K562 (cell line): ENCODE measurements around the gene OSM. TPM values are rescaled to one million over a fixed set of nuclear protein-coding genes. Genes with fewer than 3 reads are reported as not detected.

Source experiments
- ARHGAP35 ChIP-seq: fragments of 450-650 bp; IDR thresholded peaks from 2 replicates; pipeline ENCODE4 v1.6.1; 2018; ENCODE audit not compliant: partially characterized antibody
- CCNT2 ChIP-seq: IDR thresholded peaks from 2 replicates; pipeline ENCODE4 v1.6.1; 2011; ENCODE audit warnings: borderline replicate concordance, low read depth, mild to moderate bottlenecking, moderate library complexity, mixed read lengths, low read length; ENCODE audit not compliant: insufficient read length; ENCODE audit errors: extremely low read depth
- GTF2E2 ChIP-seq: fragments of 200-800 bp; sonication (Bioruptor generic); IDR thresholded peaks from 2 replicates; pipeline ENCODE4 v1.6.1; 2016; ENCODE audit warnings: missing genetic modification characterization, missing compliant biosample characterization
- GTF2F1 ChIP-seq: IDR thresholded peaks from 2 replicates; pipeline ENCODE4 v1.6.1; 2011; ENCODE audit warnings: low read depth, low read length, improper control_type of control experiment
- HCFC1 ChIP-seq: IDR thresholded peaks from 2 replicates; pipeline ENCODE4 v1.6.1; 2012; ENCODE audit warnings: low read depth, low read length, improper control_type of control experiment
- ILF3 ChIP-seq: fragments of 450-650 bp; IDR thresholded peaks from 2 replicates; pipeline ENCODE4 v1.6.1; 2018; ENCODE audit warnings: antibody characterized with exemption, mild to moderate bottlenecking, moderate library complexity, borderline replicate concordance
- L3MBTL2 ChIP-seq: fragments of 450-650 bp; IDR thresholded peaks from 2 replicates; pipeline ENCODE4 v1.6.1; 2016; ENCODE audit warnings: mild to moderate bottlenecking, moderate library complexity
- POLR3A ChIP-seq: IDR thresholded peaks from 2 replicates; pipeline ENCODE4 v1.6.1; 2011; ENCODE audit warnings: borderline replicate concordance, mild to moderate bottlenecking, moderate library complexity; ENCODE audit not compliant: insufficient read length, insufficient read depth; ENCODE audit errors: extremely low read depth
- THRAP3 ChIP-seq: fragments of 450-650 bp; IDR thresholded peaks from 2 replicates; pipeline ENCODE4 v1.6.1; 2016; ENCODE audit warnings: mild to moderate bottlenecking, inconsistent platforms, borderline replicate concordance
- polyA plus RNA-seq, 8 experiments: library from polyadenylated mRNA; depleted of rRNA in 4 of 8; stranded (reverse) in 5 of 8; unstranded in 3 of 8; fragments of >200 nt; fragmentation: Nextera tagmentation in 2 of 8; fragmentation: Illumina TruSeq in 1 of 8; extraction: Ambion mirVana in 2 of 8; extraction: Trizol in 1 of 8; gene quantifications; 2 replicates each; pipeline versions ENCODE4 v1.2.1 to v1.2.3, GENCODE V29; 2011 to 2014; ENCODE audit warnings: inconsistent platforms in 1 of 8, missing spikeins in 1 of 8
- total RNA-seq, 7 experiments: library from RNA; depleted of rRNA in 6 of 7; stranded (reverse); fragments of >200 nt in 6 of 7; fragmentation: Illumina TruSeq in 2 of 7; extraction: Trizol in 2 of 7; gene quantifications; 2 replicates each; pipeline versions ENCODE4 v1.2.1 to v1.2.3, GENCODE V29; 2011 to 2021; ENCODE audit warnings: low replicate concordance in 1 of 7
- TF ChIP-seq, protein P1 (sequence below): fragments of 450-650 bp; formaldehyde crosslinking; IDR thresholded peaks from 2 replicates; pipeline ENCODE4 v1.4.0; 2022; ENCODE audit warnings: missing genetic modification characterization
- TF ChIP-seq, protein P2 (sequence below): fragments of 450-650 bp; IDR thresholded peaks from 2 replicates; pipeline ENCODE4 v1.6.1; 2017; ENCODE audit warnings: antibody characterized with exemption
- TF ChIP-seq, protein P3 (sequence below), 2 experiments: fragments of 450-650 bp; IDR thresholded peaks; 2 replicates each; pipeline ENCODE4 v1.6.1; 2016
- TF ChIP-seq, protein P4 (sequence below): sonication (generic); formaldehyde crosslinking; IDR thresholded peaks from 2 replicates; pipeline ENCODE4 v1.8.0; 2022; ENCODE audit warnings: mild to moderate bottlenecking, missing genetic modification reagents
- TF ChIP-seq, protein P5 (sequence below): fragments of 450-650 bp; formaldehyde crosslinking; IDR thresholded peaks from 2 replicates; pipeline ENCODE4 v1.4.0; 2022; ENCODE audit warnings: mild to moderate bottlenecking, moderate library complexity
- TF ChIP-seq, protein P6 (sequence below): sonication (generic); formaldehyde crosslinking; IDR thresholded peaks from 2 replicates; pipeline ENCODE4 v1.8.1; 2023; ENCODE audit warnings: mild to moderate bottlenecking, missing genetic modification reagents
- TF ChIP-seq, protein P7 (sequence below): fragments of 250-450 bp; sonication (Bioruptor Pico); IDR thresholded peaks from 2 replicates; pipeline ENCODE4 v1.8.0; 2022; ENCODE audit warnings: inconsistent platforms, mild to moderate bottlenecking, moderate library complexity, borderline replicate concordance

Gene OSM
- total and polyA plus RNA-seq, 9 of the 15 experiments (the other 6 are each of a cell fraction or from before 2014, with no cell fraction given) = 0.22 TPM; not detected in 8

DNA sequence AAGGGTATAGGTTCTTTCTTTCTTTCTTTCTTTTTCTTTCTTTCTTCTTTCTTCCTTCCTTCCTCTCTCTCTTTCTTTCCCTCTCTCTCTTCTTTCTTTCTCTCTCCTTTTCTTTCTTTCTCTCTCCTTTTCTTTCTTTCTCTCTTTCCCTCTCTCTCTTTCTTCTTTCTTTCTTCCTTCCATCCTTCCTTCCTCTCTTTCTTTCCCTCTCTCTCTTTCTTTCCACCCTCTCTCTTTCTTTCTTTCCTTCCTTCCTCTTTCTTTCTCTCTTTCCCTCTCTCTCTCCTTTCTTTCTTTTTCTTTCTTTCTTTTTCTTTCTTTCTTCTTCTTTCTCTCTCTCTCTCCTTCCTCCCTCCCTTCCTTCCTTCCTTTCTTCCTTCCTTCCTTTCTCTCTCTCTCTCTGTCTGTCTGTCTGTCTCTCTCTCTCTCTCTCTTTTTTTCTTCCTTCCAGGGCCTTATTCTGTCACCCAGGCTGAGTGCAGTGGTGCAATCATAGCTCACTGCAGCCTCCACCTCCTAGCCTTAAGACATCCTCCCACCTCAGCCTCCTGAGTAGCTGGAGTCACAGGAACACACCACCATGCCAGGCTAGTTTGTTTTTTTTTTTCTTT is 46.9 kb downstream of the OSM start (continued):
- TF ChIP-seq, protein P1, sequence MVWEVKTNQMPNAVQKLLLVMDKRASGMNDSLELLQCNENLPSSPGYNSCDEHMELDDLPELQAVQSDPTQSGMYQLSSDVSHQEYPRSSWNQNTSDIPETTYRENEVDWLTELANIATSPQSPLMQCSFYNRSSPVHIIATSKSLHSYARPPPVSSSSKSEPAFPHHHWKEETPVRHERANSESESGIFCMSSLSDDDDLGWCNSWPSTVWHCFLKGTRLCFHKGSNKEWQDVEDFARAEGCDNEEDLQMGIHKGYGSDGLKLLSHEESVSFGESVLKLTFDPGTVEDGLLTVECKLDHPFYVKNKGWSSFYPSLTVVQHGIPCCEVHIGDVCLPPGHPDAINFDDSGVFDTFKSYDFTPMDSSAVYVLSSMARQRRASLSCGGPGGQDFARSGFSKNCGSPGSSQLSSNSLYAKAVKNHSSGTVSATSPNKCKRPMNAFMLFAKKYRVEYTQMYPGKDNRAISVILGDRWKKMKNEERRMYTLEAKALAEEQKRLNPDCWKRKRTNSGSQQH (CRISPR knock-in tag) = 0 out of 2 replicates have a peak, but pooled peaks have one; percentile 10
- TF ChIP-seq, protein P2, sequence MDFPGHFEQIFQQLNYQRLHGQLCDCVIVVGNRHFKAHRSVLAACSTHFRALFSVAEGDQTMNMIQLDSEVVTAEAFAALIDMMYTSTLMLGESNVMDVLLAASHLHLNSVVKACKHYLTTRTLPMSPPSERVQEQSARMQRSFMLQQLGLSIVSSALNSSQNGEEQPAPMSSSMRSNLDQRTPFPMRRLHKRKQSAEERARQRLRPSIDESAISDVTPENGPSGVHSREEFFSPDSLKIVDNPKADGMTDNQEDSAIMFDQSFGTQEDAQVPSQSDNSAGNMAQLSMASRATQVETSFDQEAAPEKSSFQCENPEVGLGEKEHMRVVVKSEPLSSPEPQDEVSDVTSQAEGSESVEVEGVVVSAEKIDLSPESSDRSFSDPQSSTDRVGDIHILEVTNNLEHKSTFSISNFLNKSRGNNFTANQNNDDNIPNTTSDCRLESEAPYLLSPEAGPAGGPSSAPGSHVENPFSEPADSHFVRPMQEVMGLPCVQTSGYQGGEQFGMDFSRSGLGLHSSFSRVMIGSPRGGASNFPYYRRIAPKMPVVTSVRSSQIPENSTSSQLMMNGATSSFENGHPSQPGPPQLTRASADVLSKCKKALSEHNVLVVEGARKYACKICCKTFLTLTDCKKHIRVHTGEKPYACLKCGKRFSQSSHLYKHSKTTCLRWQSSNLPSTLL = peak; percentile 13; the same call in 1 of the 2 replicates
- TF ChIP-seq ILF3 (no peak), GTF2E2 (tag) (no peak), ARHGAP35 (peak; percentile 48), GTF2F1 (no peak), HCFC1 (no peak), CCNT2 (no peak), L3MBTL2 (no peak), POLR3A (no peak), THRAP3 (peak; percentile 66; the same call in 1 of the 2 replicates)
- TF ChIP-seq, protein P3, sequence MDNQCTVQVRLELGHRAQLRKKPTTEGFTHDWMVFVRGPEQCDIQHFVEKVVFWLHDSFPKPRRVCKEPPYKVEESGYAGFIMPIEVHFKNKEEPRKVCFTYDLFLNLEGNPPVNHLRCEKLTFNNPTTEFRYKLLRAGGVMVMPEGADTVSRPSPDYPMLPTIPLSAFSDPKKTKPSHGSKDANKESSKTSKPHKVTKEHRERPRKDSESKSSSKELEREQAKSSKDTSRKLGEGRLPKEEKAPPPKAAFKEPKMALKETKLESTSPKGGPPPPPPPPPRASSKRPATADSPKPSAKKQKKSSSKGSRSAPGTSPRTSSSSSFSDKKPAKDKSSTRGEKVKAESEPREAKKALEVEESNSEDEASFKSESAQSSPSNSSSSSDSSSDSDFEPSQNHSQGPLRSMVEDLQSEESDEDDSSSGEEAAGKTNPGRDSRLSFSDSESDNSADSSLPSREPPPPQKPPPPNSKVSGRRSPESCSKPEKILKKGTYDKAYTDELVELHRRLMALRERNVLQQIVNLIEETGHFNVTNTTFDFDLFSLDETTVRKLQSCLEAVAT (IDR thresholded peaks at IDR 0.05) = peak in 1 of 2 experiments; percentile 20; a peak in 1 of 4 replicates
- TF ChIP-seq, protein P4, sequence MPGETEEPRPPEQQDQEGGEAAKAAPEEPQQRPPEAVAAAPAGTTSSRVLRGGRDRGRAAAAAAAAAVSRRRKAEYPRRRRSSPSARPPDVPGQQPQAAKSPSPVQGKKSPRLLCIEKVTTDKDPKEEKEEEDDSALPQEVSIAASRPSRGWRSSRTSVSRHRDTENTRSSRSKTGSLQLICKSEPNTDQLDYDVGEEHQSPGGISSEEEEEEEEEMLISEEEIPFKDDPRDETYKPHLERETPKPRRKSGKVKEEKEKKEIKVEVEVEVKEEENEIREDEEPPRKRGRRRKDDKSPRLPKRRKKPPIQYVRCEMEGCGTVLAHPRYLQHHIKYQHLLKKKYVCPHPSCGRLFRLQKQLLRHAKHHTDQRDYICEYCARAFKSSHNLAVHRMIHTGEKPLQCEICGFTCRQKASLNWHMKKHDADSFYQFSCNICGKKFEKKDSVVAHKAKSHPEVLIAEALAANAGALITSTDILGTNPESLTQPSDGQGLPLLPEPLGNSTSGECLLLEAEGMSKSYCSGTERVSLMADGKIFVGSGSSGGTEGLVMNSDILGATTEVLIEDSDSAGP (CRISPR knock-in tag) = no peak
- TF ChIP-seq, protein P5, sequence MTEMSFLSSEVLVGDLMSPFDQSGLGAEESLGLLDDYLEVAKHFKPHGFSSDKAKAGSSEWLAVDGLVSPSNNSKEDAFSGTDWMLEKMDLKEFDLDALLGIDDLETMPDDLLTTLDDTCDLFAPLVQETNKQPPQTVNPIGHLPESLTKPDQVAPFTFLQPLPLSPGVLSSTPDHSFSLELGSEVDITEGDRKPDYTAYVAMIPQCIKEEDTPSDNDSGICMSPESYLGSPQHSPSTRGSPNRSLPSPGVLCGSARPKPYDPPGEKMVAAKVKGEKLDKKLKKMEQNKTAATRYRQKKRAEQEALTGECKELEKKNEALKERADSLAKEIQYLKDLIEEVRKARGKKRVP (CRISPR knock-in tag) = no peak
- TF ChIP-seq, protein P6, sequence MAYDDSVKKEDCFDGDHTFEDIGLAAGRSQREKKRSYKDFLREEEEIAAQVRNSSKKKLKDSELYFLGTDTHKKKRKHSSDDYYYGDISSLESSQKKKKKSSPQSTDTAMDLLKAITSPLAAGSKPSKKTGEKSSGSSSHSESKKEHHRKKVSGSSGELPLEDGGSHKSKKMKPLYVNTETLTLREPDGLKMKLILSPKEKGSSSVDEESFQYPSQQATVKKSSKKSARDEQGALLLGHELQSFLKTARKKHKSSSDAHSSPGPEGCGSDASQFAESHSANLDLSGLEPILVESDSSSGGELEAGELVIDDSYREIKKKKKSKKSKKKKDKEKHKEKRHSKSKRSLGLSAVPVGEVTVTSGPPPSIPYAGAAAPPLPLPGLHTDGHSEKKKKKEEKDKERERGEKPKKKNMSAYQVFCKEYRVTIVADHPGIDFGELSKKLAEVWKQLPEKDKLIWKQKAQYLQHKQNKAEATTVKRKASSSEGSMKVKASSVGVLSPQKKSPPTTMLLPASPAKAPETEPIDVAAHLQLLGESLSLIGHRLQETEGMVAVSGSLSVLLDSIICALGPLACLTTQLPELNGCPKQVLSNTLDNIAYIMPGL (CRISPR knock-in tag) = no peak
- TF ChIP-seq, protein P7, sequence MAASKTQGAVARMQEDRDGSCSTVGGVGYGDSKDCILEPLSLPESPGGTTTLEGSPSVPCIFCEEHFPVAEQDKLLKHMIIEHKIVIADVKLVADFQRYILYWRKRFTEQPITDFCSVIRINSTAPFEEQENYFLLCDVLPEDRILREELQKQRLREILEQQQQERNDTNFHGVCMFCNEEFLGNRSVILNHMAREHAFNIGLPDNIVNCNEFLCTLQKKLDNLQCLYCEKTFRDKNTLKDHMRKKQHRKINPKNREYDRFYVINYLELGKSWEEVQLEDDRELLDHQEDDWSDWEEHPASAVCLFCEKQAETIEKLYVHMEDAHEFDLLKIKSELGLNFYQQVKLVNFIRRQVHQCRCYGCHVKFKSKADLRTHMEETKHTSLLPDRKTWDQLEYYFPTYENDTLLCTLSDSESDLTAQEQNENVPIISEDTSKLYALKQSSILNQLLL (CRISPR knock-in tag) = no peak
